Upper lobe of left lung (tissue), 6 donors: ENCODE results near the gene MMP19. TPM values are rescaled to one million over a fixed set of nuclear protein-coding genes. Genes with fewer than 3 reads are reported as not detected.

Experiments
- ATAC-seq, 2 donors: fragments of 200-7000 bp; cut with Tn5 transposase; one replicate each; pipeline ENCODE4 v1.9.1; 2022; ENCODE audit warnings: mild to moderate bottlenecking in 2 of 2, moderate library complexity in 2 of 2; ENCODE audit not compliant: low FRiP score in 2 of 2
- DNase-seq, 2 donors: peaks; one replicate each; pipeline ENCODE4 v3.0.0-alpha.2; 2019 to 2020
- H3K27ac ChIP-seq, 4 donors: fragments of 200-600 bp; sonication (generic); one replicate each; pipeline ENCODE4 v1.5.1; 2016 to 2019
- H3K27me3 ChIP-seq, 4 donors: fragments of 200-600 bp; sonication (generic); one replicate each; pipeline ENCODE4 v1.5.1; 2017 to 2019
- H3K36me3 ChIP-seq, 4 donors: fragments of 200-600 bp; sonication (generic); one replicate each; pipeline ENCODE4 v1.5.1; 2016 to 2019
- H3K4me1 ChIP-seq, 4 donors: fragments of 200-600 bp; sonication (generic); one replicate each; pipeline ENCODE4 v1.5.1; 2018 to 2019
- H3K4me3 ChIP-seq, 4 donors: fragments of 200-600 bp; sonication (generic); one replicate each; pipeline ENCODE4 v1.5.1; 2017 to 2019; ENCODE audit warnings: mild to moderate bottlenecking in 2 of 4, moderate library complexity in 1 of 4
- H3K9me3 ChIP-seq, 4 donors: fragments of 200-600 bp; sonication (generic); one replicate each; pipeline ENCODE4 v1.5.1; 2018 to 2019
- CTCF ChIP-seq, 6 experiments: fragments of 450-650 bp in 4 of 6; fragments of 200-600 bp in 2 of 6; sonication (generic) in 2 of 6; IDR thresholded peaks; one replicate each; pipeline ENCODE4 v1.5.1; 2016 to 2019; ENCODE audit warnings: antibody characterized with exemption in 6 of 6
- EP300 ChIP-seq, 4 donors: sonication (generic); formaldehyde crosslinking; IDR thresholded peaks; one replicate each; pipeline ENCODE4 v1.5.1; 2017; ENCODE audit warnings: antibody characterized with exemption in 4 of 4, control low read depth in 2 of 4
- POLR2A ChIP-seq, 4 donors: fragments of 450-650 bp; IDR thresholded peaks; one replicate each; pipeline ENCODE4 v1.5.1; 2016 to 2017; ENCODE audit warnings: antibody characterized with exemption in 4 of 4, mild to moderate bottlenecking in 2 of 4
- POLR2AphosphoS5 ChIP-seq, 2 donors: sonication (generic); formaldehyde crosslinking; IDR thresholded peaks; one replicate each; pipeline ENCODE4 v1.5.1; 2017; ENCODE audit warnings: antibody characterized with exemption in 2 of 2
- WGBS, 2 donors: methylation state at CpG; one replicate each; pipeline ENCODE4 v1.1.5; 2017 to 2018; 5-methylcytosine and 5-hydroxymethylcytosine counted together
- total RNA-seq, 6 donors: library from RNA; depleted of rRNA in 4 of 6; stranded (reverse); fragments of >200 nt in 4 of 6; gene quantifications; one replicate each; pipeline versions ENCODE4 v1.1.0 to v1.2.1, GENCODE V29; 2016 to 2021
- donor health status: DM: no; HTN: no; CAD: no; lungs with moderate emphysema.
- donor health status: DM: no; HTN: yes; CAD: no; lungs with severe emphysema.

Gene MMP19
- total RNA-seq, 6 donors from 2014 or later, result 13.6 to 122 (median 42.3) TPM

- Histone ChIP-seq H3K36me3 (peaks cover 0 to 30% (median 18%) of the 10 kb centered on the region in 4 donors), H3K27ac (no peak overlapping the region), H3K4me1 (peaks cover 20 to 45% (median 29%) of the 10 kb centered on the region in 4 donors), H3K4me3 (no peak overlapping the region), H3K9me3 (no peaks in the 10 kb centered on the region), H3K27me3 (no peaks in the 10 kb centered on the region)
- no peak for ATAC-seq
- no peak for TF ChIP-seq POLR2A (IDR thresholded peaks at IDR 0.05)
- no peak for TF ChIP-seq POLR2AphosphoS5 (IDR thresholded peaks at IDR 0.05)
- no peak for TF ChIP-seq CTCF (IDR thresholded peaks at IDR 0.05)
- TF ChIP-seq EP300 (IDR thresholded peaks at IDR 0.05), result no peak
- no peak for DNase-seq
- WGBS, 2 donors, result 15 to 17% methylated on average over 1 of the region's 1 CpG
Observed at GRCh38 chr12:55812088-55812487, 30.6 kb downstream of the MMP19 start.

GRCh38 chr12:55809274-55809673 lies 33.5 kb downstream of the MMP19 start:
- ATAC-seq (no peak), DNase-seq (no peak)
- WGBS, 2 donors, result 85 to 87% methylated on average over 5 of the region's 5 CpGs
- Histone ChIP-seq H3K27me3 (no peaks in the 10 kb centered on the region), H3K36me3 (peaks cover 0 to 39% (median 17%) of the 10 kb centered on the region in 4 donors), H3K9me3 (no peaks in the 10 kb centered on the region), H3K4me3 (no peak overlapping the region), H3K4me1 (peaks cover 0 to 19% (median 7%) of the 10 kb centered on the region in 4 donors), H3K27ac (no peak overlapping the region)
- TF ChIP-seq POLR2AphosphoS5 (IDR thresholded peaks at IDR 0.05) (no peak), CTCF (IDR thresholded peaks at IDR 0.05) (no peak), EP300 (IDR thresholded peaks at IDR 0.05) (no peak), POLR2A (IDR thresholded peaks at IDR 0.05) (no peak)

- no peak overlapping the region for H3K27ac ChIP-seq
- TF ChIP-seq CTCF (IDR thresholded peaks at IDR 0.05) (no peak), EP300 (IDR thresholded peaks at IDR 0.05) (no peak), POLR2AphosphoS5 (IDR thresholded peaks at IDR 0.05) (no peak), POLR2A (IDR thresholded peaks at IDR 0.05) (no peak)
Observed at GRCh38 chr12:55806982-55807381, 35.8 kb downstream of the MMP19 start.

GRCh38 chr12:55797550-55797949 lies 45.2 kb downstream of the MMP19 start:
- no peaks in the 10 kb centered on the region for H3K9me3 ChIP-seq
- H3K4me1 ChIP-seq, result no peaks in the 10 kb centered on the region
- ATAC-seq, result no peak
- H3K36me3 ChIP-seq, result peaks cover 30 to 95% (median 70%) of the 10 kb centered on the region in 4 donors
- H3K27me3 ChIP-seq, result no peaks in the 10 kb centered on the region
- 76% methylated on average over 4 of the region's 4 CpGs for WGBS, 2 donors
- TF ChIP-seq POLR2AphosphoS5 (IDR thresholded peaks at IDR 0.05) (no peak), EP300 (IDR thresholded peaks at IDR 0.05) (no peak), POLR2A (IDR thresholded peaks at IDR 0.05) (no peak), CTCF (IDR thresholded peaks at IDR 0.05) (no peak)
- no peak for DNase-seq
- no peak overlapping the region for H3K4me3 ChIP-seq
- H3K27ac ChIP-seq, result no peak overlapping the region

More at GRCh38 chr12:55806982-55807381, 35.8 kb downstream of the MMP19 start:
- DNase-seq (no peak), ATAC-seq (no peak)
- Histone ChIP-seq H3K4me1 (no peaks in the 10 kb centered on the region), H3K36me3 (peaks cover 0 to 55% (median 27%) of the 10 kb centered on the region in 4 donors), H3K9me3 (no peaks in the 10 kb centered on the region), H3K27me3 (no peaks in the 10 kb centered on the region), H3K4me3 (no peak overlapping the region)
- WGBS, 2 donors, result 96% methylated on average over 8 of the region's 8 CpGs

DNA sequence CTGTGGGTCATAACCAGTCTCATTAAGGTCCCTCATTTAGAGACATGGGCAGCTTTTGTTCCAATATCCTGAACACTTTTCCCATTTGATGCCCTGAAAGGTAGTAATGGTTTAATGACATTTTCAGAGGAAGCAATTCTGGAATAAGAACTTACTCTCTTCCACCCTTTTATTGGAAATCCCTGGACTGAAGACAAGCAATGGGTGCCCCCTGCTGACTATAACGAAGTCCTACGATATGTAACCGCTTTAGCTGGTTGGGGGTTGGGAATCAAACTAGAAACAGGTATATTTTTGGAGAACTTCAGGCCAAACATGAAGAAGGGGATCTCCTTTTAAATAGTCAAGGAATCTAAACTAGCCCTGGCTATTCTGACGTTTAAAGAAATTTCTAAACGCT lies 45.7 kb downstream of the MMP19 start:
- peaks cover 30 to 95% (median 70%) of the 10 kb centered on the region in 4 donors for H3K36me3 ChIP-seq
- 60 to 63% methylated on average over 5 of the region's 5 CpGs for WGBS, 2 donors
- no peak for ATAC-seq

More for the DNA sequence above, 45.7 kb downstream of the MMP19 start:
- TF ChIP-seq CTCF (IDR thresholded peaks at IDR 0.05) (peak in 3 of 6 experiments; percentile 6 to 37 (median 16)), POLR2A (IDR thresholded peaks at IDR 0.05) (no peak), POLR2AphosphoS5 (IDR thresholded peaks at IDR 0.05) (no peak), EP300 (IDR thresholded peaks at IDR 0.05) (no peak)
- no peaks in the 10 kb centered on the region for H3K27me3 ChIP-seq
- H3K4me1 ChIP-seq, result no peaks in the 10 kb centered on the region
- DNase-seq, result no peak
- no peaks in the 10 kb centered on the region for H3K9me3 ChIP-seq
- no peak overlapping the region for H3K27ac ChIP-seq
- no peak overlapping the region for H3K4me3 ChIP-seq
